DMS153 treated with DMSO at 0.1 percent for 48 hours (cell line): ENCODE data around the gene KIR3DL3.
"Not testable (repeated sequence)": the region's sequence is repeated elsewhere in the genome, so short reads cannot be mapped to it uniquely, and the experiment has no call there.

Experiments
- DNase-seq: peaks from one replicate; lab custom pipeline; 2025; ENCODE audit not compliant: unreplicated experiment; lab: John Stamatoyannopoulos, UW

The KIR3DL3 gene

DNA sequence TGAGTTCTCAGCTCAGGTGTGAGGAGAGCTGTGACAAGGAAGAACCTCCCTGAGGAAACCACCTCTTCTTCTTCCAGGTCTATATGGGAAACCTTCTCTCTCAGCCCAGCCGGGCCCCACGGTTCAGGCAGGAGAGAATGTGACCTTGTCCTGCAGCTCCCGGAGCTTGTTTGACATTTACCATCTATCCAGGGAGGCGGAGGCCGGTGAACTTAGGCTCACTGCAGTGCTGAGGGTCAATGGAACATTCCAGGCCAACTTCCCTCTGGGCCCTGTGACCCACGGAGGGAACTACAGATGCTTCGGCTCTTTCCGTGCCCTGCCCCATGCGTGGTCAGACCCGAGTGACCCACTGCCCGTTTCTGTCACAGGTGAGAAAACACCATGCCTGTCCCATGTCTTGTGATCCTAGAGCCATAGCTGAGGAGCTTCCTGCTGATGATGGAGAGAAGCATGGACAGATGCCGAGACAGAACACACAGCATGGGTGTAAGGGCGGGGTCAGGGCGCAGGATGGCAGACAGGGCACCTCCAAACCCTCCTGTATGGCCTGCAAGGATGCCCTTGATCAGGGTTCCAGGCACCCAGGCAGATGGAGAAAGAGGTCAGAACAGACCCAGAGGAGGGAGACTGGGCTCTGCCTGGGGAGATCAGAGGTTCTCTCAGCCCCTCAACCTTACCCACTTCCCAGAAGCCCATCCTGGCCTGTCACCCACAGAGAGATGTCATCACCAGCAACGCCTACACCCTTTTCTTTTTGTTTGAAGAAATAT, 5.4 kb downstream of the KIR3DL3 start:
- DNase-seq, result no peak

DNA sequence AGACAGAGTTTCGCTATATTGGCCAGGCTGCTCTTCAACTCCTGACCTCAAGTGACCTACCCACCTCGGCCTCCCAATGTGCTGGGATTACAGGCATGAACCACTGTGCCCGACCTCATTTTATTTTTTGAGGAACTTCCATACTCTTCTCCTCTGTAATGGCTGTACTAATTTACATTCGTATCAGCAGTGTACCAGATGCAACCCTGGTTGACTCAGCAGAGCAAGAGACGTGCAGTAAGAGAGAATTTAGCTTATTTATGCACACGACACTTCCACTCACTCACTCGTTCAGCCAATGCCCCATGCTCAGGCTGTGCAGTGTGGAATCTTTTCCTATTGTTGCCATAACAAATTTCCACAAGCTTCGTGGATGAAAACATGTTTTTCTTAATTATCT, 6.9 kb downstream of the KIR3DL3 start:
- DNase-seq, result no peak

DNA sequence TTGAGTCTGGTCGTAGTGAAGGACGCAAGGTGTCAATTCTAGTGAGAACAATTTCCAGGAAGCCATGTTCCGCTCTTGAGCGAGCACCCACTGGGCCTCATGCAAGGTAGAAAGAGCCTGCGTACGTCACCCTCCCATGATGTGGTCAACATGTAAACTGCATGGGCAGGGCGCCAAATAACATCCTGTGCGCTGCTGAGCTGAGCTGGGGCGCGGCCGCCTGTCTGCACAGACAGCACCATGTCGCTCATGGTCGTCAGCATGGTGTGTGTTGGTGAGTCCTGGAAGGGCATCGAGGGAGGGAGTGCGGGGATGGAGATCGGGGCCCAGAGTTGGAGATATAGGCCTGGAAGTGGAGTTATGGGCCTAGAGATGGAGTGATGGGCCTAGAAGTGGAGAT, 14.1 kb downstream of the KIR3DL3 start, which contains the start of gene KIR2DL3:
KIR2DL3 (plus strand) TSS at position 208 of the 400 bp plus-strand sequence; CDS start at position 241, 33 bp downstream.
- DNase-seq, result not testable (repeated sequence)

DNA sequence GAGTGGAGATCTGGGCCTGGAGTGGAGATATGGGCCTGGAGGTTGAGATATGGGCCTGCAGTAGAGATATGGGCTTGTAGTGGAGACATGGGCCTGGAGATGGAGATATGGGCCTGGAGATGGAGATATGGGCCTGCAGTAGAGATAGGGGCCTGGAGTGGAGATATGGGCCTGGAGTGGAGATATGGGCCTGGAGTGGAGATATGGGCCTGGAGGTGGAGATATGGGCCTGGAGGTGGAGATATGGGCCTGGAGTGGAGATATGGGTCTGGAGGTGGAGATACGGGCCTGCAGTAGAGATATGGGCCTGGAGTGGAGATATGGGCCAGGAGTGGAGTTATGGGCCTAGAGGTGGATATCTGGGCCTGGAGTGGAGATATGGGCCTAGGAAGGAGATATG, 14.5 kb downstream of the KIR3DL3 start:
- DNase-seq, result no peak

DNA sequence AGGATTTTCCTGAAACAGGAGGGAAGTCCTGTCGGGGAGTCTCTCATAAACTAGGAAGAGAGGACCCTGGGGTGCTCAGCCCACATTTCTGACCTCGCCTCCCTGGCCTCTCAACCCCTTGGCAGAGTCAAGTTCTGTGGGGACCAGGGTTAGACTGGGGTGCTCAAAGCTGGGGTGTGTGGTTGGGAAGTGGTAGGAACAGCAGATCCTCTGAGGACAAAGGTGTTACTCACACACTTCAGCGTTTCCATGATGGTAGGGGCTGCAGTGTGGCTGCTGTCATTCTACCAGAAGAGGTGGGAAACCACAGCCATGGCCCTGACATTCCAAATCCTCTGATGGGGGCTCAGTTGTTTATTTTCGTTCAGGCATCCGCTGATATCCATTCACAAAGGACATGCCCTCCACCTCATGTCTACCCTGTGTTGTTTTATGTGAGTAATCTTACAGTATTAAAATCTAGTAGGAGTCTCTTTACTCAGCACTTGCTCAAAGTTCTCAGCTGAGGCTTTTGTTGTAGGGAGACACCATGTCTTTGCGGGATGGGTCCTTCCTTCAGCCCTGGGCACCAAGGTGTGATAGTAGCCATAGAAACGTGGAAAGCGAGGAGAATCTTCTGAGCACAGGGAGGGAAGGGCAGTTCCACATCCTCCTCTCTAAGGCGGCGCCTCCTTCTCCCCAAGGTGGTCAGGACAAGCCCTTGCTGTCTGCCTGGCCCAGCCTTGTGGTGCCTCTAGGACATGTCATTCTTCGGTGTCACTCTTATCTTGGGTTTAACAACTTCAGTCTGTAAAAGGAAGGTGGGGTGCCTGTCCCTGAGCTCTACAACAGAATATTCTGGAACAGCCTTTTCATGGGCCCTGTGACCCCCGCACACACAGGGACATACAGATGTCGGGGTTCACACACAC, 15.6 kb downstream of the KIR3DL3 start:
- DNase-seq, result no peak

DNA sequence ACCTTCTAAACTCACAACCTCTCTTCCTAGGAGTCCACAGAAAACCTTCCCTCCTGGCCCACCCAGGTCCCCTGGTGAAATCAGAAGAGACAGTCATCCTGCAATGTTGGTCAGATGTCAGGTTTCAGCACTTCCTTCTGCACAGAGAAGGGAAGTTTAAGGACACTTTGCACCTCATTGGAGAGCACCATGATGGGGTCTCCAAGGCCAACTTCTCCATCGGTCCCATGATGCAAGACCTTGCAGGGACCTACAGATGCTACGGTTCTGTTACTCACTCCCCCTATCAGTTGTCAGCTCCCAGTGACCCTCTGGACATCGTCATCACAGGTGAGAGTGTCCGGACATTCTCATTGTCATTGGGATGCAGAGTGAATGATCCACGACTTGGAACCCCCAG, 17.7 kb downstream of the KIR3DL3 start:
- DNase-seq, result not testable (repeated sequence)

DNA sequence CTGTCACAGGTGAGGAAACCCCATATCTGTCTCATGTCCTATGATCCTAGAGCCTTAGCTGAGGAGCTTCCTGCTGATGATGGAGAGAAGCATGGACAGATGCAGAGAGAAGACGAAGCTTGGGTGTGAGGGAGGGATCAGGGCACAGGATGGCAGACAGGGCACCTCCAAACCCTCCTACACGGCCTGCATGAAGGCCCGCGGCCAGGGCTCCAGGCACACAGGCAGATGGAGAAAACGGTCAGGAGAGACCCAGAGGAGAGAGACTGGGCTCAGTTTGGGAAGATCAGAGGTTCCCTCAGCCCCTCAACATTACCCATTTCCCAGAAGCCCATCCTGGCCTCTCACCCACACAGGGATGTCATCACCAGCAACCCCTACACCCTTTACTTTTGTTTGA, 19.8 kb downstream of the KIR3DL3 start:
- not testable (repeated sequence) for DNase-seq

DNA sequence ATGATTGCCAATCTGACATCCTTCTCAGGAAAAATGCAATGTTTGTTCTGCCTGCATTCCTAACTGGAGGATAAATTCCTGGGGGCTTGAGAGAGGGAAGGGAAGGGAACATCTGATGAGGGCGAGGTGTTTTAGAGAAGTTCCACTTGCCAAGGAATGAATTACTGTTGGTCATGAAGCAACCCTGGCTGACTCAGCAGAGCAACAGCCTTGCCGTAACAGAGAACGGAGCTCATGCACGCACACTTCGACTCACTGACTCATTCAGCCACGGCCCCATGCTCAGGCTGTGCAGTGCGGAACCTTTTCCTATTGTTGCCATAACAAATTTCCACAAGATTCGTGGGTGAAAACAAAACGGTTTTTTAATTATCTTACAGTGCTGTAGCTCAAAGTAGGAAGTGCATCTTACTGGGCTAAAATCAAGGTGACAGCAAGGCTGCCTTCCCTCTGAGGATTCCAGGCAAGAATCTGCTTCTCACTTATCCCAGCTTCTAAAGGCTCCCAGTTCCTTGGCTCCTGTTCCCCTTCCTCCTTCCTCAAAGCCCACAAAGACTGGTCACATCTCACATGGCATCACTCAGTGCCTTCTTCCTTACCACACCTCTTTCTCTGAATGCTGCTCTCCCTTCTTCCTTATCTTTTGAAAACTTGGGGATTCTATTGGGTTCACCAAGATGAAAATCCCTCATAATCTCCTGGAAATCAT, 23.5 kb downstream of the KIR3DL3 start:
- DNase-seq, result not testable (repeated sequence)

DNA sequence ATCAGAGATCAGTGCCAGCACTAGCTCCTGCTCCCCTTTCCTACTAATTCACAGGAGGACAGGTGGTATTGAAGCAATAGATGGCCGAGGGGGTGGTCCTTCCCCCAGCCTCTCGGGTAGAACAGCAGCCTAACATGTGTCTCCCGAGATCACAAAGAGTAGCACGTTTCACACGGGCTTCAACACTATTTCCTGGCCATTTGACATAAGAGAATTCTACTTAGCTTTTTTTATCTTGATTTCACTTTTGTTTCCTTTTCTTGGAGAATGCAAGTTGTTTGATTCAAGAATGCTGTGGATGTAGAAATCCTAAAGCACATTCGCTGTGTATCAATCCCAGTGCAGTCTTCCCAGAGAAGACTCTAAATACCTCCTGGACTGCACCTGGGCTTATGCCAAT, 26.0 kb downstream of the KIR3DL3 start:
- DNase-seq, result not testable (repeated sequence)

DNA sequence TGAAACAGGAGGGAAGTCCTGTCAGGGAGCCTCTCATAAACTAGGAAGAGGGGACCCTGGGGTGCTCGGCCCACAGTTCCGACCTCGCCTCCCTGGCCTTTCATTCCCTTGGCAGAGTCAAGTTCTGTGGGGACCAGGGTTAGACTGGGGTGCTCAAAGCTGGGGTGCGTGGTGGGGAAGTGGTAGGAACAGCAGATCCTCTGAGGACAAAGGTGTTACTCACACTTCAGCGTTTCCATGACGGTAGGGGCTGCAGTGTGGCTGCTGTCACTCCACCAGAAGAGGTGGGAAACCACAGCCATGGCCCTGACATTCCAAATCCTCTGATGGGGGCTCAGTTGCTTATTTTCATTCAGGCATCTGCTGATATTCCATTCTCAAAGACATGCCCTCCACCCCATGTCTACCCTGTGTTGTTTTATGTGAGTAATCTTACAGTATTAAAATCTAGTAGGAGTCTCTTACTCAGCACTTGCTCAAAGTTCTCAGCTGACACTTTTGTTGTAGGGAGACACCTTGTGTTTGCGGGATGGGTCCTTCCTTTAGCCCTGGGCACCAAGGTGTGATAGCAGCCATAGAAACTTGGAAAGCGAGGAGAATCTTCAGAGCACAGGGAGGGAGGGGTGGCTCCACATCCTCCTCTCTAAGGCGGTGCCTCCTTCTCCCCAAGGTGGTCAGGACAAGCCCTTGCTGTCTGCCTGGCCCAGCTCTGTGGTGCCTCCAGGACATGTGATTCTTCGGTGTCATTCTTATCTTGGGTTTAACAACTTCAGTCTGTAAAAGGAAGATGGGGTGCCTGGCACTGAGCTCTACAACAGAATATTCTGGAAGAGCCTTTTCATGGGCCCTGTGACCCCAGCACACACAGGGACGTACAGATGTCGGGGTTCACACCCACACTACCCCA, 32.2 kb downstream of the KIR3DL3 start:
- not testable (repeated sequence) for DNase-seq

DNA sequence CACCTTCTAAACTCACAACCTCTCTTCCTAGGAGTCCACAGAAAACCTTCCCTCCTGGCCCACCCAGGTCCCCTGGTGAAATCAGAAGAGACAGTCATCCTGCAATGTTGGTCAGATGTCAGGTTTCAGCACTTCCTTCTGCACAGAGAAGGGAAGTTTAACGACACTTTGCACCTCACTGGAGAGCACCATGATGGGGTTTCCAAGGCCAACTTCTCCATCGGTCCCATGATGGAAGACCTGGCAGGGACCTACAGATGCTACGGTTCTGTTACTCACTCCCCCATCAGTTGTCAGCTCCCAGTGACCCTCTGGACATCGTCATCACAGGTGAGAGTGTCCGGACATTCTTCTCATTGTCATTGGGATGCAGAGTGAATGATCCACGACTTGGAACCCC, 34.3 kb downstream of the KIR3DL3 start:
- not testable (repeated sequence) for DNase-seq

DNA sequence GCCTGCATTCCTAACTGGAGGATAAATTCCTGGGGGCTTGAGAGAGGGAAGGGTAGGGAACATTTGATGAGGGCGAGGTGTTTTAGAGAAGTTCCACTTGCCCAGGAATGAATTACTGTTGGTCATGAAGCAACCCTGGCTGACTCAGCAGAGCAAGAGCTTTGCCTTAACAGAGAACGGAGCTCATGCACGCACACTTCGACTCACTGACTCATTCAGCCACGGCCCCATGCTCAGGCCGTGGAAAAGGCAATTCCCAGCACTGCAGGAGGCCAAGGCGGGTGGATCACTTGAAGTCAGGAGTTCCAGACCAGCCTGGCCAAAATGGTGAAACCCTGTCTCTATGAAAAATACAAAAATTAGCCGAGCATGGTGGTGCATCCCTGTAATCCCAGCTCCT, 40.0 kb downstream of the KIR3DL3 start:
- not testable (repeated sequence) for DNase-seq

DNA sequence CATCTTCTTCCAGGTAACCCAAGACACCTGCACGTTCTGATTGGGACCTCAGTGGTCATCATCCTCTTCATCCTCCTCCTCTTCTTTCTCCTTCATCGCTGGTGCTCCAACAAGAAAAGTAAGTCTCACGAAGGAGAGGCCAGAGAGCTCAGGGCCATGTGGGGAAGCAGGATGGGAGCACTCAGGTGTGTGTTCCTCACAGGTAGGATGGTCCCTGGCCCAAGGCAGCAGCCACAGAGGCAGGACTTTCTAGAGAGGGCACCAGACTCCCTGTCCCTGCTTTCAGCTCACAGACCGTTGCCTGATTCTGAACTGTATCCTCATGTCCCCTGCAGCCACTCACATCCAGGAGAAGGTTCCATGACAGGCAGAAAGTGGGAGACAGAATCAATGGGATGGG, 42.2 kb downstream of the KIR3DL3 start:
- not testable (repeated sequence) for DNase-seq

DNA sequence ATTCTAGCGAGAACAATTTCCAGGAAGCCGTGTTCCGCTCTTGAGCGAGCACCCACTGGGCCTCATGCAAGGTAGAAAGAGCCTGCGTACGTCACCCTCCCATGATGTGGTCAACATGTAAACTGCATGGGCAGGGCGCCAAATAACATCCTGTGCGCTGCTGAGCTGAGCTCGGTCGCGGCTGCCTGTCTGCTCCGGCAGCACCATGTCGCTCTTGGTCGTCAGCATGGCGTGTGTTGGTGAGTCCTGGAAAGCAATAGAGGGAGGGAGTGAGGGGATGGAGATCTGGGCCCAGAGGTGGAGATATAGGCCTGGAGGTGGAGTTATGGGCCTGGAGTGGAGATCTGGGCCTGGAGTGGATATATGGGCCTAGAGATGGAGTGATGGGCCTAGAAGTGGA, 45.4 kb downstream of the KIR3DL3 start, which contains the start of gene KIR2DL1:
KIR2DL1 (plus strand) TSS at position 148 of the 400 bp plus-strand sequence; CDS start at position 206, 58 bp downstream.
- DNase-seq, result not testable (repeated sequence)

DNA sequence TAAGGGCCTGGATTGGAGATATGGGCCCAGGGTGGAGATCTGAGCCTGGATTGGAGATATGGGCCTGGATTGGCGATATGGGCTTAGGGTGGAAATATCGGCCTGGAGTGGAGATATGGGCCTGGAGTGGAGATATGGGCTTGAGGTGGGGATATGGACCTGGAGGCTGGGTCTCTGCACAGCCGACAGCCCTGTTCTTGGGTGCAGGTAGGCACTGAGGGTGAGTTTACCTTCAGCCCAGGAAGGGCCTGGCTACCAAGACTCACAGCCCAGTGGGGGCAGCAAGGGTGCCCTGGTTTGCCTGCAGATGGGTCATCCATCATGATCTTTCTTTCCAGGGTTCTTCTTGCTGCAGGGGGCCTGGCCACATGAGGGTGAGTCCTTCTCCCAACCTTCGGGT, 46.3 kb downstream of the KIR3DL3 start:
- not testable (repeated sequence) for DNase-seq

DNA sequence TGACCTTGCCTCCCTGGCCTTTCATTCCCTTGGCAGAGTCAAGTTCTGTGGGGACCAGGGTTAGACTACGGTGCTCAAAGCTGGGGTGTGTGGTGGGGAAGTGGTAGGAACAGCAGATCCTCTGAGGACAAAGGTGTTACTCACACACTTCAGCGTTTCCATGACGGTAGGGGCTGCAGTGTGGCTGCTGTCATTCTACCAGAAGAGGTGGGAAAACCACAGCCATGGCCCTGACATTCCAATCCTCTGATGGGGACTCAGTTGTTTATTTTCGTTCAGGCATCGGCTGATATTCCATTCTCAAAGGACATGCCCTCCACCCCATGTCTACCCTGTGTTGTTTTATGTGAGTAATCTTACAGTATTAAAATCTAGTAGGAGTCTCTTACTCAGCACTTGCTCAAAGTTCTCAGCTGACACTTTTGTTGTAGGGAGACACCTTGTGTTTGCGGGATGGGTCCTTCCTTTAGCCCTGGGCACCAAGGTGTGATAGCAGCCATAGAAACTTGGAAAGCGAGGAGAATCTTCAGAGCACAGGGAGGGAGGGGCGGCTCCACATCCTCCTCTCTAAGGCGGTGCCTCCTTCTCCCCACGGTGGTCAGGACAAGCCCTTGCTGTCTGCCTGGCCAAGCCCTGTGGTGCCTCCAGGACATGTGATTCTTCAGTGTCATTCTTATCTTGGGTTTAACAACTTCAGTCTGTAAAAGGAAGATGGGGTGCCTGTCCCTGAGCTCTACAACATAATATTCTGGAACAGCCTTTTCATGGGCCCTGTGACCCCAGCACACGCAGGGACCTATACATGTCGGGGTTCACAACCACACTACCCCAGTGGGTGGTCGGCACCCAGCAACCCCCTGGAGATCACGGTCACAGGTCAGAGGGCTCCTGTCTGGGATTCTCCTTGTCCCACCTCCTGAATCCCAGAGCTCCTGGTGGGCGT, 47.0 kb downstream of the KIR3DL3 start:
- DNase-seq, result not testable (repeated sequence)

DNA sequence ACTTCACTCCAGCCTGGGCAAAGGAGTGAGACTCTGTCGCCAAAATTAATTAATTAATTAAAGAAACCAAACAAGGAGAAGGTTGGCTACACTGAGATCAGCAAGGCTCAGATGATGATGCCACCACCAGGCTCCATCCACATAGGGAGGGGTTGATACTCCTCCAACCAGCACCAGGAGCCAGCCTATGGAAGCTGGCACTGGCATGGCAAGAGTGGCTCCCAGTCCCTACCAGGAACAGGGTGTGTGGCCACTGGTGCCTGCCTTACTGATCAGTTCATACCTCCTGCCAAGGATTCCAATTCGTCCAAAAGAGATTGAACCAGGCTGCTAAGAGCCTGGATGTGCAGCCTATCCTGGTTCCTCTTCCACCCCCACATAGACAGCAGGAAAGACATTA, 48.4 kb downstream of the KIR3DL3 start:
- not testable (repeated sequence) for DNase-seq

DNA sequence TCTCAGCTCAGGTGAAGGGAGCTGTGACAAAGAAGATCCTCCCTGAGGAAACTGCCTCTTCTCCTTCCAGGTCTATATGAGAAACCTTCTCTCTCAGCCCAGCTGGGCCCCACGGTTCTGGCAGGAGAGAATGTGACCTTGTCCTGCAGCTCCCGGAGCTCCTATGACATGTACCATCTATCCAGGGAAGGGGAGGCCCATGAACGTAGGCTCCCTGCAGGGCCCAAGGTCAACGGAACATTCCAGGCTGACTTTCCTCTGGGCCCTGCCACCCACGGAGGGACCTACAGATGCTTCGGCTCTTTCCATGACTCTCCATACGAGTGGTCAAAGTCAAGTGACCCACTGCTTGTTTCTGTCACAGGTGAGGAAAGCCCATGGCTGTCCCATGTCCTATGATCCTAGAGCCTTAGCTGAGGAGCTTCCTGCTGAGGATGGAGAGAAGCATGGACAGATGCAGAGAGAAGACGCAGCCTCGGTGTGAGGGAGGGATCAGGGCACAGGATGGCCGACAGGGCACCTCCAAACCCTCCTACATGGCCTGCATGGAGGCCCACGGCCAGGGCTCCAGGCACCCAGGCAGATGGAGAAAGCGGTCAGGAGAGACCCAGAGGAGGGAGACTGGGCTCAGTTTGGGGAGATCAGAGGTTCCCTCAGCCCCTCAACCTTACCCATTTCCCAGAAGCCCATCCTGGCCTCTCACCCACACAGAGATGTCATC, 51.0 kb downstream of the KIR3DL3 start:
- DNase-seq, result not testable (repeated sequence)
